IMR-90 (cell line): ENCODE data around the gene DUXB. TPM values are rescaled to one million over a fixed set of nuclear protein-coding genes. Genes with fewer than 3 reads are reported as not detected.
A peak's percentile ranks its signal among the peaks of the same experiment; 100 is the strongest.

Experiments
- ATAC-seq: fragments of 200-7000 bp; cut with Tn5 transposase; 2 replicates; pipeline ENCODE4 v1.9.1; 2020; ENCODE audit warnings: low read depth, mild to moderate bottlenecking, moderate library complexity
- BruUV-seq: library from RNA; stranded (reverse); fragments of 400-500 nt; replicated peaks from 2 replicates; lab custom pipeline; 2021; lab: Mats Ljungman, UMichigan
- CTCF ChIA-PET: fragments of 300-600 bp; formaldehyde crosslinking; extraction: SDS; loops from one replicate; lab custom pipeline; 2021; ENCODE audit warnings: antibody characterized with exemption; lab: Yijun Ruan, JAX
- POLR2A ChIA-PET: fragments of 300-600 bp; sonication (Branson Sonifier 250); formaldehyde crosslinking; loops from one replicate; lab custom pipeline; 2022; ENCODE audit warnings: antibody characterized with exemption; ENCODE audit not compliant: unreplicated experiment; lab: Charles Lee
- DNase-seq: peaks from one replicate; pipeline ENCODE4 v3.0.0; 2013
- H2AFZ ChIP-seq: replicated peaks from 2 replicates; pipeline ENCODE3; 2013; ENCODE audit warnings: low read length, mild to moderate bottlenecking; ENCODE audit not compliant: poor library complexity
- H2AK5ac ChIP-seq: 2 replicates; pipeline ENCODE4 v1.6.1; 2013; ENCODE audit warnings: low read depth, low read length, inconsistent platforms
- H2AK9ac ChIP-seq: replicated peaks from 2 replicates; pipeline ENCODE3; 2013; ENCODE audit warnings: mild to moderate bottlenecking, low read depth, low read length, moderate library complexity; ENCODE audit not compliant: poor library complexity
- H2BK120ac ChIP-seq: 2 replicates; pipeline ENCODE4 v1.6.1; 2013; ENCODE audit warnings: low read depth, low read length, inconsistent platforms
- H2BK15ac ChIP-seq: 3 replicates; pipeline ENCODE4 v1.6.1; 2013; ENCODE audit warnings: low read depth, low read length, inconsistent platforms
- H2BK20ac ChIP-seq: 2 replicates; pipeline ENCODE4 v1.6.1; 2013; ENCODE audit warnings: low read depth, mild to moderate bottlenecking, inconsistent platforms, low read length, moderate library complexity
- H2BK5ac ChIP-seq: 2 replicates; pipeline ENCODE4 v1.6.1; 2013; ENCODE audit warnings: mild to moderate bottlenecking, low read depth, low read length, inconsistent platforms; ENCODE audit not compliant: poor library complexity, severe bottlenecking
- H3K14ac ChIP-seq: replicated peaks from 2 replicates; pipeline ENCODE4 v1.6.1; 2013; ENCODE audit warnings: low read depth, low read length, inconsistent platforms
- H3K18ac ChIP-seq: 2 replicates; pipeline ENCODE4 v1.6.1; 2013; ENCODE audit warnings: low read depth, low read length, control low read depth
- H3K23ac ChIP-seq: 2 replicates; pipeline ENCODE4 v1.6.1; 2013; ENCODE audit warnings: low read depth, low read length, inconsistent platforms
- H3K27ac ChIP-seq: 2 replicates; pipeline ENCODE4 v1.5.1; 2013; ENCODE audit warnings: mild to moderate bottlenecking, control low read depth, low read length; ENCODE audit not compliant: insufficient read depth
- H3K27me3 ChIP-seq: 2 replicates; pipeline ENCODE4 v1.6.1; 2013; ENCODE audit warnings: low read length; ENCODE audit not compliant: control insufficient read depth, insufficient read depth
- H3K36me3 ChIP-seq: 2 replicates; pipeline ENCODE4 v1.6.1; 2013; ENCODE audit warnings: low read length, mixed read lengths; ENCODE audit not compliant: control insufficient read depth, insufficient read depth
- H3K4ac ChIP-seq: 2 replicates; pipeline ENCODE4 v1.6.1; 2013; ENCODE audit warnings: low read depth, low read length, inconsistent platforms
- H3K4me1 ChIP-seq: 2 replicates; pipeline ENCODE4 v1.6.1; 2013; ENCODE audit warnings: low read length, mixed read lengths; ENCODE audit not compliant: control insufficient read depth, insufficient read depth
- H3K4me2 ChIP-seq: 2 replicates; pipeline ENCODE4 v1.6.1; 2013; ENCODE audit warnings: low read depth, mild to moderate bottlenecking, control low read depth, low read length, moderate library complexity
- H3K4me3 ChIP-seq: 2 replicates; pipeline ENCODE4 v1.5.1; 2013; ENCODE audit warnings: low read depth, mild to moderate bottlenecking, control low read depth, low read length, moderate library complexity; ENCODE audit not compliant: insufficient read depth
- H3K56ac ChIP-seq: 2 replicates; pipeline ENCODE4 v1.6.1; 2013; ENCODE audit warnings: low read length, inconsistent platforms; ENCODE audit not compliant: insufficient read depth; ENCODE audit errors: extremely low read depth
- H3K79me1 ChIP-seq, 2 experiments: 2 replicates each; pipeline ENCODE4 v1.6.1; 2013; ENCODE audit warnings: low read length in 2 of 2, inconsistent platforms in 1 of 2, low read depth in 1 of 2
- H3K9ac ChIP-seq: 2 replicates; pipeline ENCODE4 v1.6.1; 2013; ENCODE audit warnings: low read depth, low read length, control low read depth
- H3K9me1 ChIP-seq: 2 replicates; pipeline ENCODE4 v1.6.1; 2013; ENCODE audit warnings: low read length, inconsistent platforms; ENCODE audit not compliant: insufficient read depth
- H3K9me3 ChIP-seq: 2 replicates; pipeline ENCODE4 v1.6.1; 2013; ENCODE audit warnings: low read length; ENCODE audit not compliant: control insufficient read depth, insufficient read depth
- H4K20me1 ChIP-seq: 2 replicates; pipeline ENCODE4 v1.6.1; 2013; ENCODE audit warnings: low read length, inconsistent platforms; ENCODE audit not compliant: insufficient read depth
- H4K5ac ChIP-seq: 2 replicates; pipeline ENCODE4 v1.6.1; 2013; ENCODE audit warnings: mild to moderate bottlenecking, low read depth, low read length, control low read depth
- H4K8ac ChIP-seq, 2 experiments: 2 replicates each; pipeline ENCODE4 v1.6.1; 2013; ENCODE audit warnings: low read depth in 2 of 2, low read length in 2 of 2, control low read depth in 1 of 2, inconsistent platforms in 1 of 2
- H4K91ac ChIP-seq: 2 replicates; pipeline ENCODE4 v1.6.1; 2013; ENCODE audit warnings: low read depth, low read length, inconsistent platforms; ENCODE audit not compliant: insufficient read depth
- BHLHE40 ChIP-seq: fragments of 150-350 bp; IDR thresholded peaks from 2 replicates; pipeline ENCODE4 v1.6.1; 2016; ENCODE audit warnings: mild to moderate bottlenecking, low read depth, low read length
- CHD1 ChIP-seq: IDR thresholded peaks from 2 replicates; pipeline ENCODE4 v1.6.1; 2012; ENCODE audit warnings: low read depth, low read length, improper control_type of control experiment
- MAFK ChIP-seq: IDR thresholded peaks from 2 replicates; pipeline ENCODE4 v1.6.1; 2012; ENCODE audit warnings: low read depth, low read length, improper control_type of control experiment
- MAZ ChIP-seq: IDR thresholded peaks from 2 replicates; pipeline ENCODE4 v1.6.1; 2012; ENCODE audit warnings: low read depth, mild to moderate bottlenecking, low read length, improper control_type of control experiment, moderate library complexity, borderline replicate concordance
- POLR2A ChIP-seq: IDR thresholded peaks from 2 replicates; pipeline ENCODE4 v1.6.1; 2012; ENCODE audit warnings: mild to moderate bottlenecking, low read depth, low read length
- SMC3 ChIP-seq: fragments of 150-350 bp; IDR thresholded peaks from 2 replicates; pipeline ENCODE4 v1.6.1; 2016; ENCODE audit warnings: low read depth, mild to moderate bottlenecking, antibody characterized with exemption, low read length, moderate library complexity
- WGBS, 2 experiments: methylation state at CpG; one replicate each; pipeline versions ENCODE4 v1.1.5 to v1.1.7; 2013; ENCODE audit warnings: missing lambda C conversion rate in 2 of 2; ENCODE audit not compliant: insufficient read length in 1 of 2; ENCODE audit errors: extremely low coverage in 2 of 2; 5-methylcytosine and 5-hydroxymethylcytosine counted together
- dilution Hi-C: fragments of 300-500 bp; cut with HindIII; formaldehyde crosslinking; loops from one replicate; pipeline ENCODE4 v1.14.3; 2018; ENCODE audit warnings: low sequenced_read_pairs; ENCODE audit not compliant: unreplicated experiment
- in situ Hi-C: fragments of 300-500 bp; cut with MboI; formaldehyde crosslinking; loops from 3 replicates; pipeline ENCODE4 v1.14.3; 2019; ENCODE audit warnings: low sequenced_read_pairs, inconsistent platforms, mixed read lengths
- intact Hi-C: fragments of 100-400 bp; cut with micrococcal nuclease; formaldehyde crosslinking; loops from 2 replicates; pipeline ENCODE4 v1.10.0; 2022
- polyA plus RNA-seq, 3 experiments: library from polyadenylated mRNA; depleted of rRNA; stranded (reverse); fragments of >200 nt; gene quantifications; 2 replicates each; pipeline ENCODE4 v1.2.3, GENCODE V29; 2012; ENCODE audit warnings: low replicate concordance in 1 of 3
- total RNA-seq: library from RNA; depleted of rRNA; stranded (reverse); fragments of >200 nt; gene quantifications from 2 replicates; pipeline ENCODE4 v1.2.3, GENCODE V29; 2012

DUXB gene
- total and polyA plus RNA-seq, 2 of the 4 experiments (the other 2 are of a cell fraction) = not detected

GRCh38 chr16:75647492-75648264 is 53.6 kb downstream of the DUXB start, which contains the start of the genes KARS1 and TERF2IP:
KARS1 (minus strand) TSS chr16:75647665; CDS start chr16:75647639, 26 bp downstream.
TERF2IP (plus strand) TSS chr16:75647773; CDS start chr16:75647883, 110 bp downstream.
- Histone ChIP-seq H2BK20ac (no peak within 1 kb of the TSS), H3K79me1 (peaks cover 6 to 46% of the 10 kb centered on the region in 2 experiments; a peak in 2 of 4 replicates), H3K56ac (peak within 1 kb of the TSS; percentile 89), H3K14ac (peak within 1 kb of the TSS; percentile 91), H2BK120ac (peak within 1 kb of the TSS; percentile 60), H3K4me2 (peak within 1 kb of the TSS; percentile 98), H3K4me1 (peaks cover 5% of the 10 kb centered on the region; the same call in 1 of the 2 replicates), H3K9me3 (no peaks in the 10 kb centered on the region), H4K20me1 (peaks cover 46% of the 10 kb centered on the region), H3K4me3 (peak within 1 kb of the TSS; percentile 85), H3K4ac (peak within 1 kb of the TSS; percentile 85), H2AK5ac (peak within 1 kb of the TSS; percentile 80), H2BK15ac (no peak within 1 kb of the TSS; the same call in 2 of the 3 replicates), H4K8ac (peak within 1 kb of the TSS; percentile 82 to 90), H2BK5ac (peak within 1 kb of the TSS; percentile 86), H4K91ac (peak within 1 kb of the TSS; percentile 81), H3K23ac (peak within 1 kb of the TSS; percentile 86), H3K9me1 (peaks cover 5% of the 10 kb centered on the region; the same call in 1 of the 2 replicates), H2AK9ac (peak within 1 kb of the TSS; percentile 90), H4K5ac (peak within 1 kb of the TSS; percentile 95), H3K36me3 (peaks cover 7% of the 10 kb centered on the region), H3K27ac (peak within 1 kb of the TSS; percentile 96), H3K9ac (peak within 1 kb of the TSS; percentile 99), H2AFZ (peak within 1 kb of the TSS; percentile 92), H3K18ac (peak within 1 kb of the TSS; percentile 98), H3K27me3 (no peaks in the 10 kb centered on the region)
- WGBS, 2 experiments = 2% methylated on average over 41 of the region's 76 CpGs; no CpG with 5 or more reads in 1 of the 2 experiments
- TSS peak; percentile 93 for BruUV-seq
- in situ Hi-C loops (loop anchor here (10.0 kb wide), 1 partner anchor 117 kb away; no protein-coding TSS in a partner anchor), intact Hi-C loops (loop anchor here (1.0 to 10.0 kb wide), 2 partner anchors 117 to 1527 kb away; no protein-coding TSS in a partner anchor), dilution Hi-C loops (no loop called here)
- ATAC-seq = peak; percentile 92
- peak; percentile 91; the same call in 1 of the 2 replicates for TF ChIP-seq MAZ
- TF ChIP-seq CHD1 = peak; percentile 48; the same call in 1 of the 2 replicates
- TF ChIP-seq MAFK = no peak
- peak; percentile 95 for TF ChIP-seq POLR2A
- no peak for TF ChIP-seq SMC3
- 0 out of 2 replicates have a peak, but pooled peaks have one; percentile 6 for TF ChIP-seq BHLHE40
- POLR2A ChIA-PET = interaction anchor here (0.5 to 1.1 kb wide), 3 partner anchors 41 to 95 kb away, joined by 3 to 9 read pairs (median 4); no protein-coding TSS in a partner anchor
- CTCF ChIA-PET = interaction anchor here (1.1 to 1.5 kb wide), 3 partner anchors 116 to 175 kb away, joined by 3 to 4 read pairs (median 3); no protein-coding TSS in a partner anchor
- DNase-seq = peak; percentile 91
